Gastroesophageal sphincter (tissue), 3 donors: ENCODE results near the gene MAPT.

Experiments
- EP300 ChIP-seq: sonication (generic); formaldehyde crosslinking; IDR thresholded peaks from one replicate; pipeline ENCODE4 v1.6.1; 2017; ENCODE audit warnings: antibody characterized with exemption, mild to moderate bottlenecking
- POLR2A ChIP-seq, 2 donors: fragments of 450-650 bp; IDR thresholded peaks; one replicate each; pipeline ENCODE4 v1.6.1; 2017; ENCODE audit warnings: antibody characterized with exemption in 2 of 2, mild to moderate bottlenecking in 2 of 2, moderate library complexity in 1 of 2
- TF ChIP-seq, protein P1 (sequence below), 4 experiments: fragments of 200-600 bp in 2 of 4; fragments of 450-650 bp in 2 of 4; sonication (generic) in 1 of 4; IDR thresholded peaks; one replicate each; pipeline ENCODE4 v1.5.1; 2017 to 2019; ENCODE audit warnings: antibody characterized with exemption in 4 of 4, mild to moderate bottlenecking in 2 of 4, moderate library complexity in 2 of 4

DNA sequence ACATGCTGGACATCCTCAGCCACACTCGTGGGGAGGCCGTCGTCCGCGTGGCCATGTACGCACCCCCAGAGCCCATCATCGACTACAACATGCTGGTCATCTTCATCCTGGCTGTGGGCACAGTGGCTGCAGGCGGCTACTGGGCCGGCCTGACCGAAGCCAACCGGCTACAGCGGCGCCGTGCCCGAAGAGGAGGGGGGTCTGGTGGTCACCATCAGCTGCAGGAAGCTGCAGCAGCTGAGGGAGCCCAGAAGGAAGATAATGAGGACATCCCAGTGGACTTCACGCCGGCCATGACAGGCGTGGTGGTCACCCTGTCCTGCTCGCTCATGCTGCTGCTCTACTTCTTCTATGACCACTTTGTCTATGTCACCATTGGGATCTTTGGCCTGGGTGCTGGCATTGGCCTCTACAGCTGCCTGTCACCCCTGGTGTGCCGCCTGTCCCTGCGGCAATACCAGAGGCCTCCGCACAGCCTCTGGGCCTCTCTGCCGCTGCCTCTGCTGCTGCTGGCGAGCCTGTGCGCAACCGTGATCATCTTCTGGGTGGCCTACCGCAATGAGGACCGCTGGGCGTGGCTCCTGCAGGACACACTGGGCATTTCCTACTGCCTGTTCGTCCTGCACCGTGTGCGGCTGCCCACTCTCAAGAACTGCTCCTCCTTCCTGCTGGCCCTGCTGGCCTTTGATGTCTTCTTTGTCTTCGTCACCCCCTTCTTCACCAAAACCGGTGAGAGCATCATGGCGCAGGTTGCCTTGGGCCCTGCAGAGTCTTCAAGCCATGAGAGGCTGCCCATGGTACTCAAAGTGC is 48.8 kb upstream of the MAPT start:
- TF ChIP-seq, protein P1, sequence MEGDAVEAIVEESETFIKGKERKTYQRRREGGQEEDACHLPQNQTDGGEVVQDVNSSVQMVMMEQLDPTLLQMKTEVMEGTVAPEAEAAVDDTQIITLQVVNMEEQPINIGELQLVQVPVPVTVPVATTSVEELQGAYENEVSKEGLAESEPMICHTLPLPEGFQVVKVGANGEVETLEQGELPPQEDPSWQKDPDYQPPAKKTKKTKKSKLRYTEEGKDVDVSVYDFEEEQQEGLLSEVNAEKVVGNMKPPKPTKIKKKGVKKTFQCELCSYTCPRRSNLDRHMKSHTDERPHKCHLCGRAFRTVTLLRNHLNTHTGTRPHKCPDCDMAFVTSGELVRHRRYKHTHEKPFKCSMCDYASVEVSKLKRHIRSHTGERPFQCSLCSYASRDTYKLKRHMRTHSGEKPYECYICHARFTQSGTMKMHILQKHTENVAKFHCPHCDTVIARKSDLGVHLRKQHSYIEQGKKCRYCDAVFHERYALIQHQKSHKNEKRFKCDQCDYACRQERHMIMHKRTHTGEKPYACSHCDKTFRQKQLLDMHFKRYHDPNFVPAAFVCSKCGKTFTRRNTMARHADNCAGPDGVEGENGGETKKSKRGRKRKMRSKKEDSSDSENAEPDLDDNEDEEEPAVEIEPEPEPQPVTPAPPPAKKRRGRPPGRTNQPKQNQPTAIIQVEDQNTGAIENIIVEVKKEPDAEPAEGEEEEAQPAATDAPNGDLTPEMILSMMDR (IDR thresholded peaks at IDR 0.05): no peak
- TF ChIP-seq EP300: no peak
- TF ChIP-seq POLR2A (IDR thresholded peaks at IDR 0.05): no peak
